ENCODE results near the gene PVALEF.
"Not testable (repeated sequence)": the region's sequence is repeated elsewhere in the genome, so short reads cannot be mapped to it uniquely, and the experiment has no call there.

The PVALEF gene

DNA sequence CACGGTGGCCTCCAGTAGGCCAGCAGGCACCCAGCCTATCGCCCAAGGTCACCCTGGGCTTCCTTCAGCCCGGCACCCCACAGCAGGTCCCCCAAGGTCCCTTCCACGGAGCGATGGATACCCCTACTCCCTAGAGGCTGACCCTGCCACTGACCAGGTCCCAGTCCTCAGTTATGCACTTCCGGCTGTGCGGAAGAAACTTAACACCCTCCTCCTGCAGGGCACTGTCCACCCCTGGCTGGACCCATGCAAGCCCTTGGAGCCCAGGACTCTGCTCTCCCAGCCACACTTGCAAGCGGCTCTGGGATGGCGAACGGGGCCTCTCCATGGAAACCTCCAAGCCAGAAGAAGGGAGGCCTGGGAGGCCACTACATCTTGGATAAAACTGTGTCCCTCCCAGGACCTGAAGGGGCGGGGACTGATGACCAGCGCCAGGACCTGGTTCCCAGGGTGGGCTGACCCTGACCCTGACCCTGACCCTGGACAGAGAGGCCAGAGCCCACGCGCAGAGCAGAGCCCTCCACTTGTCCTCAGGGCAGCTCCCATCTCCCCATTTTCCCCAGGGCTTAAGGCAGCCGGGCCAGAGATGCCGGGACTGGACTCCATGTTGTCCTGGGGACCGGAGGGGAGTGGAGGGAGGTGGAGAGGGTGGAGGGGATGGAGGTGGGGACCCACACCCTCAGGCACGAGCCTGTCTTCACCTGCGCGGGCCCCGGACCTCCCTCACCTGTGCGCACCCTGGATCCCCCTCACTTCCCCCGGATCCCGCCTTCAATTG is 56.7 kb downstream of the PVALEF start:
- DNase-seq = no peak

DNA sequence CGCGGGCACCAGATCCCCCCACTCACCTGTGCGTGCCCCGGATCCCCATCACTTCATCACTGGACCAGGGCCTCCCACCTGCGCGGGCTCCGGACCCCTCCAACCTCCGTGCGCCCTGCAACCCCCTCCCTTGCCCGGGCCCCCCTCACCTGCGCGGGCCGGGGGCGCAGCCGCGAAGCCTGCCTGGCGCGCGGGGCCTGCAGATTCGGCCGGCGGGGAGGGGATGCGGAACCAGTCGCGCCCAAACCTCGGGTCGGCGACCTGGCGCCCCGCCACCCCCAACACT is 57.3 kb downstream of the PVALEF start:
- no peak for DNase-seq

- peak; percentile 98 for DNase-seq
Observed at GRCh38 chr17:81222906-81223761, 57.8 kb downstream of the PVALEF start, which contains the start of gene CEP131. Gene CEP131 (minus strand): TSS chr17:81222965. CDS start chr17:81220056, 2,909 bp downstream.

DNA sequence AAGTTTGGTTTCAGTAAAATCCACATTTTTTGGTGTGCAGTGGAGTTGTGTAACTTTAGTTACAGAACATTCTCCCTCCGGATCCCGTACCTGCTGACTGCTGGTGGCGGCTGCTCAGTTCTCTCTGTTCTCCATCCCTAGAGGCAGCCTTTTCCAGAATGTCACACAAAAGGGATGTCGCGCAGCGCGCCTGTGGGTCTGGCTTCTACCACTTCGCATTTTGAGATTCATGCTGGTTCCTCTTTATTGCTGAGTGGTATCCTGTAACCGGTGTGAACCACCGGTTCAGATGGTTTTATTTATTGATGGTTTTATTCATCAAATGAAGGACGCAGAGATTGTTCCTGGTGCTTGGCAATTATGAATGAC is 58.4 kb downstream of the PVALEF start:
- no peak for DNase-seq

- not testable (repeated sequence) for DNase-seq
Observed at GRCh38 chr17:81227630-81228029, 62.3 kb downstream of the PVALEF start.

GRCh38 chr17:81228420-81228819 is 63.1 kb downstream of the PVALEF start:
- no peak for DNase-seq

DNA sequence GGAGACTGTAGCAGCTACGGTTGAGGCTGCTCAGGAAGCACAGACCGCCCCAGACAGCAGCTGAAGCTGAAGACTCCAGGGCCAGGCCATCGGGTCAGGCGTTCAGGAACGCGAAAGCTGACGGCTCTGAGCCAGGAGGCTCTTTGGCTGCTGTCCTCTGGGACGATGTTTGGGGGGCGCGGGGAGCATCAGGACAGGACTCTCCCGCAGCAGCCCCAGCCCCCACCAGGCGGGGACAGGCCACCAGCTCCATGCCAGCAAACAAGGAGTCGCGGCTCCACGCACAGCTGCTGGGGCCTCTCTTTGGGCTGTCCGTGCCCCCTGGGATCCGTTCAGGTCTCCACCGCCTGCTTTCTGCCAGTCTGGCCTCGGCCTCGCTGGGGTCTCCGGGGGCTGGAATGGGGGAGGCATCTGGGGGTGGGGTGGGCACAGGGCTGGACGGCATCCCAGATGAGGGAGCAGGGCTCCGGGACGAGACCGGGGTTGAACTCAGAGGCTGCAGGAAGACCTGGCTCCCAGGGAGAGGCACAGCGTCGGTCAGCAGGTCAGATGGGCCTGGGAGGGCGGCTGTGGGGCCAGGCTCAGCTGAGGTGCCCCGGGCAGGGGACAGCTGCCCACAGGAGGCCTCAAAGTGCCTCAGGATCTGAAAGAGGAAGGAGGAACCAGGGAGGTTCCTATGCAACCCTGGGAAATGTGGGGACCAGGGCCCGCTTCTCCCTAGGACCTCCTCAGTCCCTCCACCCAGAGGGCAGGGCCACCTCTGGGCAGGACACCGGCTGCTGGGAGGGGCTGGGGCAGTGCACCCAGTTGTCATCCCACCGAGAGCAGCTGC is 63.7 kb downstream of the PVALEF start:
- no peak for DNase-seq

- DNase-seq = no peak
Observed at GRCh38 chr17:81229666-81229920, 64.3 kb downstream of the PVALEF start.

DNA sequence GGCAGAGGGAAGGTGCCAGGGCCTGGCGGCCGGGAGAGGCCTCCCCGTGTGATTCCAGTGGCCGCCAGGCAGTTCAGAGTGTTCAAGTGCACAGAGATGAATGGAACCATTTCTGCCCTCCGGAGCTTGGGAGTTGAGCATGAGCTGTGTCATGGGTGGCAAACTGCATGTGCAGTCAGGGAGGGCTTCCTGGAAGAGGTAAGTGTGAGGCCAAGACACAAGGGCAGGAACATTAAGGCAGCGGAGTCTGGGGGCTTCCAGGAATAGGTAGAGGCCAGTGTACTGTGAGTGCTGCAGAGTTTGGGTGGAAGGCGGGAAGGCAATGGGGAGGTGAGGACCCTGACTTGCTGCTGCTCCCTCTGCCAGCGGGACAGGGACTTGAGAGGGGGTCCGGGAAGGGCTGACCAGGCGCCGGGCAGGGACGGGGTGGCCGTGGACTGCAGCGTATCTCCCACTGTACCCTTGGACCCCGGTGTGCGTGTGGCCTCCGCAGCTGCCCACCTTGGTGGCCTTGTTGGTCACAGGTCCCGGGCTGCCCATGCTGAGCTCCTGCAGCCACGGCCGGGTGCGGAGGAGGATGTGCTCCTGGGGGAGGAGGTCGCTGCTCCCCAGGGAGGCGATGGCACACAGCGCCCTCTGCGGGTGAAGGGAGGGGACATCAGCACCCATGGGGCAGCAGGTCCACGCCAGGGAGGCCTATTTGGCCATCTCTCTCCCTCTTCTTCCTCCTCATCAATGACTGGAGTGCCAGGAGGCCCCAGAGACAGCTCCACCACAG is 64.9 kb downstream of the PVALEF start:
- DNase-seq = no peak

GRCh38 chr17:81231121-81231645 is 65.9 kb downstream of the PVALEF start:
- no peak for DNase-seq

DNA sequence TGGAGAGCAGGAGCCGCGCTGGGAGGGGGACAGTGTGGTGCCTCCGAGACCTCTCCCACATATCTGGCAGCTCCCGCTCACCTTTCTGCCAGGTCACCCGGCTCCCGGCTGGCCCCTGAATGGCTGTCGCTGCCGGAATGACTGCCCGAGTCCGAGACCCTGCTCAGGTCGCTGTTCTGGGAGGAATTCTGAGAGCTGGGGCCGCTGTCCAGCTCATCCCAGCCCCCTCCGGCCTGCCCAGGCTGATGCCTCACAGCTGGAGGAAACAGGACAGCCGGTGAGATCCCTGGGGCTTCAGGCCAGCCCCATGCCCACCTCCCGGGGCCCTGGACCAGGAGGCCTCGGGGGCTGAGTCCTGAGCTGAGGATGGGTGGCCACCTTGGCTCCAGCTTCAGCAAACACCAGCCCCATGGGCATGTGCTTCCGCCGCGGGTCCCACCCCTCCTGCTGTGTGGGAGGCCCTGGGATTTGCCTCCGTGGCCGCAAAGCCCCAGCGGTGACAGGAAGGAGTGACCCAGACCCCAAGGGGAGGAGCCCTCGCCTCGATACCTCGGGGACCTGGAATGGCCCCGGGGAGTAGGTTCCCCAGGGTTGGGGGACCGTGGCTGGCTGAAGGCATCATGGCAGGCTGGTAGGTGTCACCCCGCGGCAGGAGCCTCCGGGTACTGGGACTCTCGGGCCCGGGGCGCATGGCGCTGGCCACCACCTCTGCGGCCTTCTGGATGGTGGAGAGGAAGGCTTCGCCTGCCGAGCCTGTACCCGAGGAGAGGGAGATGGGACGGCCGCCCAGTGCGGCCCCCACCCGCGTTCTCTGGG is 66.7 kb downstream of the PVALEF start:
- DNase-seq = no peak

All from effector CD4-positive, alpha-beta T cell (primary cell).